ENCODE data around the gene MIPOL1. TPM values are rescaled to one million over a fixed set of nuclear protein-coding genes. Genes with fewer than 3 reads are reported as not detected.

The MIPOL1 gene
- total and polyA plus RNA-seq, 2 of the 13 experiments (the other 11 are each of a cell fraction or from before 2014, with no cell fraction given), result 8.6 to 34.2 TPM

GRCh38 chr14:37246427-37246829 lies 48.7 kb downstream of the MIPOL1 start (continued):
- TF ChIP-seq RCOR2 (CRISPR knock-in tag; IDR thresholded peaks at IDR 0.05) (no peak), HNRNPK (IDR thresholded peaks at IDR 0.05; ENCODE audit: low read depth, low read length, poor library complexity, severe bottlenecking) (no peak), PPARG (CRISPR knock-in tag; conservative IDR thresholded peaks at IDR 0.05) (peak; percentile 67), POGZ (CRISPR knock-in tag; IDR thresholded peaks at IDR 0.05) (0 out of 2 replicates have a peak, but pooled peaks have one; percentile 28), TRAFD1 (CRISPR knock-in tag; IDR thresholded peaks at IDR 0.05; ENCODE audit: borderline replicate concordance) (no peak), SIN3A (IDR thresholded peaks at IDR 0.05; ENCODE audit: borderline replicate concordance, low read depth, low read length) (no peak), ZNF816 (CRISPR knock-in tag; IDR thresholded peaks at IDR 0.05; ENCODE audit: borderline replicate concordance) (no peak), SRY (CRISPR knock-in tag; IDR thresholded peaks at IDR 0.05) (no peak), KLF13 (CRISPR knock-in tag; IDR thresholded peaks at IDR 0.05) (no peak), ZNF644 (CRISPR knock-in tag; IDR thresholded peaks at IDR 0.05; ENCODE audit: low read depth) (no peak), CEBPG (CRISPR knock-in tag; IDR thresholded peaks at IDR 0.05) (peak; percentile 67; the same call in 1 of the 2 replicates), ZFP62 (CRISPR knock-in tag; IDR thresholded peaks at IDR 0.05) (no peak), SMAD1 (CRISPR knock-in tag; IDR thresholded peaks at IDR 0.05; ENCODE audit: borderline replicate concordance, low read depth) (no peak), FIP1L1 (IDR thresholded peaks at IDR 0.05; ENCODE audit: borderline replicate concordance, insufficient read depth, low read depth, low read length) (no peak), FUBP1 (CRISPR knock-in tag; IDR thresholded peaks at IDR 0.05; ENCODE audit: borderline replicate concordance) (no peak), ZFP36 (IDR thresholded peaks at IDR 0.05; ENCODE audit: borderline replicate concordance, low read depth, low read length, partially characterized antibody) (no peak), IRX3 (CRISPR knock-in tag; IDR thresholded peaks at IDR 0.05; ENCODE audit: borderline replicate concordance, low read depth) (no peak), KMT2B (CRISPR knock-in tag; IDR thresholded peaks at IDR 0.05) (0 out of 2 replicates have a peak, but pooled peaks have one; percentile 62), SETDB1 (CRISPR knock-in tag; IDR thresholded peaks at IDR 0.05; ENCODE audit: borderline replicate concordance) (no peak), ZMYM4 (CRISPR knock-in tag; IDR thresholded peaks at IDR 0.05) (no peak; the same call in 1 of the 2 replicates), SMC3 (IDR thresholded peaks at IDR 0.05; ENCODE audit: low read length) (peak; percentile 98), TEAD2 (CRISPR knock-in tag; IDR thresholded peaks at IDR 0.05) (no peak), TARDBP (CRISPR knock-in tag; IDR thresholded peaks at IDR 0.05) (peak; percentile 27; the same call in 1 of the 2 replicates), CENPT (CRISPR knock-in tag; IDR thresholded peaks at IDR 0.05; ENCODE audit: low read depth) (no peak)
